Measurements from ENCODE around the gene GALNT2.

GALNT2 gene

DNA sequence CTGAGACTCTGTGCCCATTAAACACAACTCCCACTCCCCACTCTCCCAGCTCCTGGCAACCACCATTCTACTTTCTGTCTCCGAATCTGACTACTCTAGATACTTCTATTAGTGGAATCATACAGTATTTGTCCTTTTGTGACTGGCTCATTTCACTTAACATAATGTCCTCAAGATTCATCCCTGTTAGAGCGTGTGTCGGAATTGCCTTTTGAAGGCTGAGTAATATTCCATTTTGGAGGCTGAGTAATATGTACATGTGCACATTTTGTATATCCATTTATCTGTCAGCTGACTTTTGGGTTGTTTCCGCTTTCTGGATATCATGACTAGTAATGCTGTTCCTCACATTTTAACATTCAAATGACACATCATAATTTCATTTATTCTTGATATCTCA lies 30.3 kb downstream of the GALNT2 start:
- Histone ChIP-seq H3K4me1 (ENCODE audit: control insufficient read depth, insufficient read depth, low read length) (peaks cover 13% of the 10 kb centered on the region), H3K9ac (ENCODE audit: low read length) (no peak overlapping the region), H3K4me3 (ENCODE audit: low read length) (no peak overlapping the region), H3K27me3 (replicated peaks; ENCODE audit: control insufficient read depth, insufficient read depth, low read length) (no peaks in the 10 kb centered on the region), H3K9me3 (ENCODE audit: control insufficient read depth, low read length) (no peaks in the 10 kb centered on the region), H3K36me3 (ENCODE audit: control insufficient read depth, insufficient read depth, low read length, severe bottlenecking) (peaks cover 21% of the 10 kb centered on the region)
- DNase-seq (ENCODE audit: low read depth): no peak

DNA sequence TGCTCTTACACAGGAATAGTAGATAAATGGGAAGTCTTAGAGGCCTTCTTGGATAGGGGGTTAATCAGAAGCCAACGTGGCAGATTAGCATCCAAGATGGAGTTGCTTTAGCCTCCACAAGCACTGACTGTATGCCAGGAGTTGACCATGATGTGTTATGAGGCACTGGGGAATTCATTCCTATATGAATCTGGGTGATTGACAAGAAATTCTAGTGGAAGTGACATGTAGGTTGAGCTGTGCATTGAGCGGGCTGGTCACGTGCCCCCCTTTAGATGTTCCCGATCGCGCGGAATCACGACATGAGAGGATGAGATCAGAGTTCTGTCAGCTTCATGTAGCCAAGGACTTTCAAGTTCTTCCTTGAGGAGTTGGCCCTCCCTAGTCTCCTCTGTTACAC lies 31.7 kb downstream of the GALNT2 start:
- H3K9ac ChIP-seq (ENCODE audit: low read length): no peak overlapping the region
- no peaks in the 10 kb centered on the region for H3K9me3 ChIP-seq (ENCODE audit: control insufficient read depth, low read length)
- no peak overlapping the region for H3K4me3 ChIP-seq (ENCODE audit: low read length)
- no peaks in the 10 kb centered on the region for H3K27me3 ChIP-seq (replicated peaks; ENCODE audit: control insufficient read depth, insufficient read depth, low read length)
- H3K36me3 ChIP-seq (ENCODE audit: control insufficient read depth, insufficient read depth, low read length, severe bottlenecking): peaks cover 21% of the 10 kb centered on the region
- DNase-seq (ENCODE audit: low read depth): no peak
- peaks cover 26% of the 10 kb centered on the region for H3K4me1 ChIP-seq (ENCODE audit: control insufficient read depth, insufficient read depth, low read length)

DNA sequence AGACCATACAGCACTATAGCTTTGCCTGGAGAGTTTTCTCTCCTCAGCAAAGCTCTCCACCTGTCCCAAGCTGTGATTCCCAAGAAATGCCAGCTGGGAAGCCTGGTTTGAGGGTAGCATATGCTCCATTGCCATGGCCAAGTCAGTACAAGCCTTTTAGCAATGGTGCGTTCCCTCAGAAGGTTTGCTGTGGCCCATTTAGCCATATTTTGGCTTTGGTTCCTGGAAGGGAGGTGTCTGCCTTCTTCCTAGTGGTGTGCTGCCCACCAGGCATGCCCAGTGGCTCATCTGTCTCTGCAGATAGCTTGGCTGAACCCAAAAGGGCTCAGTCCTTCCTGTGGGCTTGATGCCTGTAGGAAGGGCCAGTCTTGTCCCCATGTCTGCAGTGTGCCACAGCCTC lies 32.4 kb downstream of the GALNT2 start:
- peaks cover 34% of the 10 kb centered on the region for H3K4me1 ChIP-seq (ENCODE audit: control insufficient read depth, insufficient read depth, low read length)
- no peaks in the 10 kb centered on the region for H3K9me3 ChIP-seq (ENCODE audit: control insufficient read depth, low read length)
- peaks cover 21% of the 10 kb centered on the region for H3K36me3 ChIP-seq (ENCODE audit: control insufficient read depth, insufficient read depth, low read length, severe bottlenecking)
- H3K27me3 ChIP-seq (replicated peaks; ENCODE audit: control insufficient read depth, insufficient read depth, low read length): no peaks in the 10 kb centered on the region
- H3K9ac ChIP-seq (ENCODE audit: low read length): no peak overlapping the region
- no peak for DNase-seq (ENCODE audit: low read depth)
- H3K4me3 ChIP-seq (ENCODE audit: low read length): no peak overlapping the region

DNA sequence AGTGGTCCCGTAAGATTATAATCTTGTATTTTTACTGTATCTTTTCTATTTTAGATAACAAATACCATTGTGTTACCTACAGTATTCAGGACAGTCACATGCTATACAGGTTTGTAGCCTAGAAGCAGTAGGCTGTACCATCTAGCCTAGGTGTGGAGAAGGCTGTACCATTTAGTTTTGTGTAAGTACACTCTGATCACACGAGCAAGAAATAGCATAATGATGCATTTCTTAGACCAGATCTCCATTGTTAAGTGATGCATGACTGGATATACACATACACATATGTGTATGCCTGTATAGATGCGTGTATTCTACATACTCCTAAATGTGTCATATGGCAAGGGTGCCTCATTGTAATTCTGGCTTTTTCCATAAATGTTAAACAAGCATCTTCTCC lies 33.9 kb downstream of the GALNT2 start:
- Histone ChIP-seq H3K4me1 (ENCODE audit: control insufficient read depth, insufficient read depth, low read length) (peaks cover 46% of the 10 kb centered on the region), H3K9ac (ENCODE audit: low read length) (no peak overlapping the region), H3K36me3 (ENCODE audit: control insufficient read depth, insufficient read depth, low read length, severe bottlenecking) (peaks cover 16% of the 10 kb centered on the region), H3K27me3 (replicated peaks; ENCODE audit: control insufficient read depth, insufficient read depth, low read length) (no peaks in the 10 kb centered on the region), H3K9me3 (ENCODE audit: control insufficient read depth, low read length) (no peaks in the 10 kb centered on the region), H3K4me3 (ENCODE audit: low read length) (no peak overlapping the region)
- DNase-seq (ENCODE audit: low read depth): no peak

DNA sequence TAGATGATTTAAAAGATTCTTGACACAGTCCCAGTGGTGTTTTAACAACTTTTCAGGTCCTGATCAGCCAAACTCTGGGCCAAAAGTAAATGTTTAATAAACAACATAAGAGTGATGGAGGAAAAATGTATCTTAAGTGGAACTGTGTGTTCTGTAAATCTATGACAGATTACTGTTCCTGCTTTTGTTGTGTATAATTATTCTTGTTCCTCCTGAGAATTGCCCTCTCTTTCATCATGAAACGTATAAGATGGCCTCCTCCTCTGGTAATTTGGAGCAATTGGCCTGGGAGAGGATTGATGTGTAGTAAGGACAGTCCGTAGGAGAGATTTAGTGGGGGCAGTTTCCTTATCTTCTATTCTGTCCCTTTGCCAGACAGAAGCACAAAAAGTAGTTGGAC lies 34.5 kb downstream of the GALNT2 start:
- no peak for DNase-seq (ENCODE audit: low read depth)

DNA sequence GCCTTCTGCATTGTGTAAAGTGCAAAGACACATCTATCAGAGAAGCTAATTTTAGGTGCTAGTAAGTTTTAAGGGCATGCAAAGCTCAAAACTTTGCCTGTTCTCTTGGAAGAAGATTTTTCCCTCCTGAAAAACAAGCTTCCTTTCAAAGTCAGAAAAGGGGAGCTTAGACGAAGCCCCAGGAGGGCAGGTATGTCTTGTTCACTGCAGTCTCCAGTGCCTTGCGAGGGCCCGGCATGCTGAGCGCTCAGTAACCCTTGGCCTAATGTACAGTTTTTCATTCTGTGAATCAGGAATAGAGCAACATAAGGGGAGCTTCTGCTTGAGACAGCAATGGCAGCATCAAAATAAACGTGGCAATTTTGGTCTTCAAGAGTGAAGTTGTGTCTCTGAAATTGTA lies 35.0 kb downstream of the GALNT2 start:
- Histone ChIP-seq H3K9ac (ENCODE audit: low read length) (peak overlapping the region; percentile 8), H3K9me3 (ENCODE audit: control insufficient read depth, low read length) (no peaks in the 10 kb centered on the region), H3K36me3 (ENCODE audit: control insufficient read depth, insufficient read depth, low read length, severe bottlenecking) (peaks cover 14% of the 10 kb centered on the region), H3K4me3 (ENCODE audit: low read length) (no peak overlapping the region), H3K27me3 (replicated peaks; ENCODE audit: control insufficient read depth, insufficient read depth, low read length) (no peaks in the 10 kb centered on the region), H3K4me1 (ENCODE audit: control insufficient read depth, insufficient read depth, low read length) (peaks cover 57% of the 10 kb centered on the region)
- DNase-seq (ENCODE audit: low read depth): no peak

More for the DNA sequence above, 34.5 kb downstream of the GALNT2 start:
- Histone ChIP-seq H3K9ac (ENCODE audit: low read length) (peak overlapping the region; percentile 8), H3K9me3 (ENCODE audit: control insufficient read depth, low read length) (no peaks in the 10 kb centered on the region), H3K4me3 (ENCODE audit: low read length) (no peak overlapping the region), H3K4me1 (ENCODE audit: control insufficient read depth, insufficient read depth, low read length) (peaks cover 52% of the 10 kb centered on the region), H3K36me3 (ENCODE audit: control insufficient read depth, insufficient read depth, low read length, severe bottlenecking) (peaks cover 16% of the 10 kb centered on the region), H3K27me3 (replicated peaks; ENCODE audit: control insufficient read depth, insufficient read depth, low read length) (no peaks in the 10 kb centered on the region)

DNA sequence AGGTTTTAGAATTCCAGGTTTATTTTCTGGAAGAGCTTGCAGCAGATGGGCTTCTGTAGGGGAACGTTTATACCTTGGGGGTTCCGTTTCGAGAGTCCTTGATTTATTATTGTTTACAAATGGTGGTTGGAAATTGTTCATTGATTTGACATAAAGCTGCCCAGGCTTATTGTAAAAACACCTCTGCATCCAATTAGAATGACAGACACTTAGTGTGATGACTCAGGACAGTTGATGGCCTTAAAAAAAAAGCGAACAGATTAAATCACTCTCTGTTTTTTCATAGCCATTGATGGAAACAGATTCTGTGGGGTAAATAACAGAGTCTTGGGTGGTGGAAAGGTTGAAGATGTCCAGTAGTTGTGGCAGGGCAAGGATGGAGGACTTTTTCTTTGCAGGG lies 35.4 kb downstream of the GALNT2 start:
- peaks cover 10% of the 10 kb centered on the region for H3K36me3 ChIP-seq (ENCODE audit: control insufficient read depth, insufficient read depth, low read length, severe bottlenecking)
- no peaks in the 10 kb centered on the region for H3K9me3 ChIP-seq (ENCODE audit: control insufficient read depth, low read length)
- no peak for DNase-seq (ENCODE audit: low read depth)
- H3K9ac ChIP-seq (ENCODE audit: low read length): no peak overlapping the region
- peaks cover 61% of the 10 kb centered on the region for H3K4me1 ChIP-seq (ENCODE audit: control insufficient read depth, insufficient read depth, low read length)
- H3K27me3 ChIP-seq (replicated peaks; ENCODE audit: control insufficient read depth, insufficient read depth, low read length): no peaks in the 10 kb centered on the region
- H3K4me3 ChIP-seq (ENCODE audit: low read length): no peak overlapping the region

DNA sequence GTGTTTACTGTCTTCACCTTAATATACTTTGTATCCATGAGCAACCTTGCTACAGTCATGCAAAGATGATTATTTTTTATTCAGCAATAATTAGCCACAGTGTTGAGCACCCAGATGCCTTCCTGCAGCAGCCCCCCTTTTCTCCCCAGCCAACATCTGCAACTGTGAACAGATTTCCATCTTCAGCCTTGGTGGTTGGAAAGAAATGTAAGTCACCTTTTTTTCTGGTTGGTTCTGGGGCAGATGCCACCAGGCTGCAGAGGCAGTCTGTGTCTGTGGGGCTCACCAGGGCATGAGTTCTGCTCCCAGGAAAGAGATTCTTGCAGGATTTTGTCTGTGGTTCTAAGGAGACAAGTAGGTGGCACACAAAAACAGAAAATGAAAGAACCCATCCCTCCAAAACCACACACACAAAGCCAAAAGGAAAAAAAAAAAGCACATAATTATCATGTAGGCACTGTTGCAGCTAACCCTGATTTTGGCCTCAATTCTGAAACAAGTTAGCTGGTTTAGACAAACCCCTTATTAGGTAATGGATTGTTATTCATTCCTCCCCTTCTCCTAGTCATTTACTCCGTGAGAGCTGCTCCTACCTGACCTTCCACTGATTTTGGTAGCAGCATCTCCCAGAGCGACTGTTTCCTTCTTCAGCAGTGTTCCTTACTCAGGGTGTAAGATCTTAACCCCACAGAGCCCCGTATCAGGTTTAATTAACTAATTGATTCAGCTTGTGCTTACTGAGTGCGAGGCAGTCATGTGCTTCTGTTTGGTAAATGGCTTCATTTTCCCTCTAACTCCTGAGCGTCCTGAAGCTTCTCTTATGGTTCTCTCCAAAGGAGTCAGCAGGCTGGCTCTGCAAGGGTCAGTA lies 36.5 kb downstream of the GALNT2 start:
- Histone ChIP-seq H3K4me1 (ENCODE audit: control insufficient read depth, insufficient read depth, low read length) (peaks cover 72% of the 10 kb centered on the region), H3K9ac (ENCODE audit: low read length) (peak overlapping the region; percentile 67), H3K36me3 (ENCODE audit: control insufficient read depth, insufficient read depth, low read length, severe bottlenecking) (peaks cover 10% of the 10 kb centered on the region), H3K9me3 (ENCODE audit: control insufficient read depth, low read length) (no peaks in the 10 kb centered on the region), H3K4me3 (ENCODE audit: low read length) (peak overlapping the region; percentile 28), H3K27me3 (replicated peaks; ENCODE audit: control insufficient read depth, insufficient read depth, low read length) (no peaks in the 10 kb centered on the region)
- peak; percentile 48 for DNase-seq (ENCODE audit: low read depth)

DNA sequence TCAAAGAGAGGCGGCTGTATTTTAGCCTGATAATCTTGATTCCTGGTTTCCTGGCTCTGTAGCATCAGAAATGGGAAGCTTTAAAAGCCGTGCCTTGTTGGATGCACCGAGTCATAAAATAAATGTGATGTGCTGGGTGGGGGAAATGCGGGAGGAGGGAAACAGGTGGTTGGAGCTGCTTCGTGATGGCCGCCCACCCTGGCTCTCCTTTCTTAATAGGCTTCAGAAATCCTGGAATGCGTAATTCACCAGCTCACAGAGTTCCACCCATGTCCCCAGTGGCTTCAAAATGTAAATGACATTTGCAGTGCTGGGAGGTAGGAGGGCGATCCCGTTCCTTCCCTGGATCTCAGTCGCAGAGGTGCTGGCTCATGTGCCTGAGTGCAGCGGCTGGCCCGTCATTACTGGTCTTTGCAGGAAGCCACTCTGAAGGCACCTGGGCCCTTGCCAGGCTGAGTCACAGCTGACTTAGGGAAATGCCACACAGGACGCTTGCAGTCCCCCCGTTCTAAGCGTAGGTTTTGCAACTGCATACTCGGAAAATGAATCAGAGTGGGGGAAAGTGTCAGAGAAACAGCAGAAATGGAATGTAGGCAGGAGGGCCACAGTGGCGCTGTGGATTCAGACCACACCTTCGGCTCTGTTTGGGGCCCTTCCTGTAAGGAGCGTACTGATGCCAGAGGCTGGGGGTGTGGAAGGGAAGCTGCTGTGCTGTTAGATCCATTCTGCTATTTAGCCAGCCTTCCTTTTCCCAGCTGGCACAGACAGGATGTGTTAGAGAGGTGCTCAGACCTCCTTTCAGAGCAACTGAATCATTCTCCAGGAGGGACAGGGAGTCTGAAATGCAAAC lies 37.6 kb downstream of the GALNT2 start:
- peaks cover 72% of the 10 kb centered on the region for H3K4me1 ChIP-seq (ENCODE audit: control insufficient read depth, insufficient read depth, low read length)
- DNase-seq (ENCODE audit: low read depth): peak; percentile 98

DNA sequence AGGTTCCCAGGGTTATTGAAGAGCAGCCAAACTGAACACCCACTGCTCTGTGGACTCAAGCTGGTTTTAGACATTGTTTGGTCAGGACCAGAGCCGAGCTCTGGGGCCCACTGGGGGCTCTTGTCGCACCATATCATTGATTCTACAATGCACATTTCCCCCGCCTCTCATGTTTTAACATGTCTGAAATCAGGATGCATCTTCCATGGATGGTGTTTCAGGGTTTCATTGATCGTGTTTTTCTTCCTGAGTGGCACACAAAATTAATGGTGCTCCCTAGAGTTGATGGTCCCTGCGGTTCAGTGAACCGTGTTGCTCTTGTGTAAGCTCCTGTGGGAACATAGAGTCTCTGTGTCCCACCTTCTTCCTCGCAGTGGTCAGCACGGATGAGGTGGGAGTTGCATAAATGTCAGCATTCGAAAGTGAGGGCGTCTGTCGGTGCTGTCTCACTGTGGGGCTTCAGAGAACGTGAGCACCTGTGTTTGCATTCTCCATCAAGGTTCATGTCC lies 38.3 kb downstream of the GALNT2 start:
- no peaks in the 10 kb centered on the region for H3K9me3 ChIP-seq (ENCODE audit: control insufficient read depth, low read length)
- peaks cover 4% of the 10 kb centered on the region for H3K36me3 ChIP-seq (ENCODE audit: control insufficient read depth, insufficient read depth, low read length, severe bottlenecking)
- DNase-seq (ENCODE audit: low read depth): no peak
- peaks cover 78% of the 10 kb centered on the region for H3K4me1 ChIP-seq (ENCODE audit: control insufficient read depth, insufficient read depth, low read length)
- peak overlapping the region; percentile 54 for H3K4me3 ChIP-seq (ENCODE audit: low read length)
- H3K9ac ChIP-seq (ENCODE audit: low read length): peak overlapping the region; percentile 78
- no peaks in the 10 kb centered on the region for H3K27me3 ChIP-seq (replicated peaks; ENCODE audit: control insufficient read depth, insufficient read depth, low read length)

More for the DNA sequence above, 37.6 kb downstream of the GALNT2 start:
- Histone ChIP-seq H3K36me3 (ENCODE audit: control insufficient read depth, insufficient read depth, low read length, severe bottlenecking) (peaks cover 4% of the 10 kb centered on the region), H3K9me3 (ENCODE audit: control insufficient read depth, low read length) (no peaks in the 10 kb centered on the region), H3K4me3 (ENCODE audit: low read length) (peak overlapping the region; percentile 54), H3K9ac (ENCODE audit: low read length) (peak overlapping the region; percentile 78), H3K27me3 (replicated peaks; ENCODE audit: control insufficient read depth, insufficient read depth, low read length) (no peaks in the 10 kb centered on the region)
